GM21619 (cell line): ENCODE data around the gene ALLC.

ENCODE experiments used
- ATAC-seq: cut with Tn5 transposase; IDR thresholded peaks from one replicate; pipeline ENCODE4 v1.9.1; 2021; ENCODE audit not compliant: unreplicated experiment

ALLC gene

DNA sequence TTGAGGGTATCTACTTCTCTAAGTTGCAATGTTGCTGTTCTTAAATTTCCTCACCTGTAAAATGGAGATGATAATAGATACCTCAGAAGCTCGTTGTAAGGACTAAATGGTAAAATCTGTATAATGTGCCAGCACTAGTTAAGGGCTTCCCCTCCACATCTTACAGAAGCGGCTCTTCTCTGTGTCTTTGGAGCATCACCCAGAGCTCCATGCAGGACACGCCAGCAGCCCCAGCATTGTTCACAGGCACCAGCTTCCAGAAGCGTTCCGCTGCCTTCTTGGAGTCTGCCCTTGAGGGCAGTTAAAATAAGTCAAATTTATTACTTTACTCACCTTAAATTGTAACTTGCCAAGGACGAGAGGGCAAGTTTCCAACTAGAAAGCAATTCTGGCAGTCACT lies 51.2 kb downstream of the ALLC start:
- ATAC-seq, result no peak

DNA sequence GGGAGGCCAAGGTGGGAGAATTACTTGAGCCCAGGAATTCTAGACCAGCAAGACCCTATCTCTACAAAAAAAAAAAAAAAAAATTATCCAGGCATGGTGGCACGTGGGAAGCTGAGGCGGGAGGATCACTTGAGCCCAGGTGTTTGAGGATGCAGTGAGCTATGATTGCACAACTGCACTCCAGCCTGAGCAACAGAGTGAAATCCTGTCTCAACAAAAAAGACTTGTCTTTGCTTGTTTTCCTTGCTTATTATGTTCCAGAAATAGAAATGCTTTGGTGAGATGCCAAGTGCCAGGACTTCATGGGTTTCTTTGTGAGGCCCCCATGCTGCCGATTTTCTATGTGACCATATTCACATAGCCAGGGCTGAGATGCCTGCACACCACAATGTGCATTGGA lies 54.4 kb downstream of the ALLC start:
- ATAC-seq, result no peak

DNA sequence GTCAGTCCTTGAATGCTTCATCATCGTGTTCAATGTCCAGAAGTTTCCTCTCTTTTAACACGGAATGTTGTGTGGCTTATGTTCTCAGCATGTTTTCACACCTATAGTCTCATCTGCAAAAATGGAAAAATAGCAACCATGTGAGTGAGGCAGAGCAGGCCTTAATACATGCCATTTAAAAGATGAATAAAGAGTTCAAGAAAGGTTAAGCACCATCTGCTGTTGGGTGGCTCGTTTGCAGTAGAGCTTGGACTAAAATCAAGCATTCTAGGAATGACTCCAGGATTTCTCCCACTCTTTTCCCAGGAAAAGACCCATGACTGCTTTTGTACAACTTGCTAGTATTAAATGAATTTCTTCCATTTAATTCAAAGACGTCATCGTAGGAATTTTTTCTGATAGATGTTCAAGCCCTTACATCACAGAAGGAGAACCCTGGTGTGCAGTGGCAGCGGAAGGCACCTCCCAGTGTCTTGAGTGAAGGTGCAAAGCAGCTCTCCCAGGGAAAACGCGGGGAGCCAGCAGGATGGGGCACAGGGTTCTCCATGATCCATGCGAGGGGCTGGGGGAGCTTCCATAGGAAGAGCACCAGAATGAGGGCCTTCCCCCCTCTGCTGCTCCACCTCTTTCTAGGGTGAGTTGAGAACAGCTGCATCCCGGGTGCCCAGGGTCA lies 55.0 kb downstream of the ALLC start:
- ATAC-seq, result no peak

DNA sequence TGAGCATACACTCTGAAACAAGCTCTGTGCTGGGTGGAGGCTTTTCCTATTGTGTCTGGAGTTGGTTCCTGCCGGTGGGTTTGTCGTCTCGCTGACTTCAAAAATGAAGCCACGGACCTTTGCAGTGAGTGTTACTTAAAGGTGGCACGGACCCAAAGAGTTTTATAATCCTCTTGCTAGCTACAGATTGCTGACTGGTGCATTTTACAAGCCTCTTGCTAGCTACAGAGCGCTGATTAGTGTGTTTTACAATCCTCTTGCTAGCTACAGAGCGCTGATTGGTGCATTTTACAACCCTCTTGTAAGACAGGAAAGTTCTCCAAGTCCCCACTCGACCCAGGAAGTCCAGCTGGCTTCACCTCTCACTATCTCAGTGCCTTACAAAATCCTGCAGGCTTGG lies 60.7 kb downstream of the ALLC start:
- no peak for ATAC-seq

DNA sequence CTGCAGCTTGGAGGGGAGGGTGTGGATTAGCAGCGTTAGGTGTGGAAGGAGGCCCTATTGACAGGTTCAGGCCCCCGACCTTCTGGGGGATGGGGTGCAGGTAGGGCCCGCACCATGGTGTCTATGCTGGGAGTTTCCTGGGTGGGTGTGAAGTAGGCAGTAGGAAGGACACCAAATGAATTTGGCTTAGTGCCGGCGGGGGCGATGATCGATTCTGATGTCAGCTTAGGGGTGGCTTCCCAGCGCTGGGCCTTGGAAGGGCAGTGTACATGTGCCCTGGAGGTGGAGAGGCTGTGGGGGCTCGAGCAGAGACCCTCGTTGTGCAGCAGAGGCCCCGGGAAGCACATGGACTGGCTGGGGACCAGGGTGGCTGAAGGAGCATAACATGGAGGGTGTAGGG lies 67.0 kb downstream of the ALLC start:
- no peak for ATAC-seq

DNA sequence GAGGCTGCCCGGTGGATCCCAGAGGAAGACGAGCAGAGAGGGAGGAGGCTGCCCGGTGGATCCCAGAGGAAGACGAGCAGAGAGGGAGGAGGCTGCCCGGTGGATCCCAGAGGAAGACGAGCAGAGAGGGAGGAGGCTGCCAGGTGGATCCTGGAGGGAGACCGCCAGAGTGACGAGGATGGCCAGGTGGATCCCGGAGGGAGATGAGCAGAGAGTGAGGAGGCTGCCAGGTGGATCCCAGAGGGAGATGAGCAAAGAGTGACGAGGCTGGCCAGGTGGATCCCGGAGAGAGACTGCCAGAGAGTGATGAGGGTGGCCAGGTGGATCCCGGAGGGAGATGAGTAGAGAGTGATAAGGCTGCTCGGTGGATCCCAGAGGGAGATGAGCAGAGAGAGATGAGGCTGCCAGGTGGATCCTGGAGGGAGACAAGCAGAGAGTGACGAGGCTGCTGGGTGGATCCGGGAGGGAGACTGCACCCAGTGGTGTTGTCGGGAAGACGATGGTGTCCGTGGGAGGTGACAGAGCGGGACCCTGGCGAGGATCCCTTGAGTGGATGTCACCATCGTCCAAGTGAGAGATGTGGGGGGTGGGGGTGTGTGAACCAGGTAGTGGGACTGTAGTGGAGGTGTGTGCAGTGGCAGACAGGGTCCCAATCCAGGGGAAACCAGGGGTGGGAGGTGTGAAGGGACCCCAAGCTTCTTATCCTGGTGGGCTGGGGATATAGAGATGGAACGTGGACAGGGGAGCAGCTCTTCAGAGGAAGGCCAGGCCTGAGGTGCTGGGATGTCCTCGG lies 67.7 kb downstream of the ALLC start:
- no peak for ATAC-seq

DNA sequence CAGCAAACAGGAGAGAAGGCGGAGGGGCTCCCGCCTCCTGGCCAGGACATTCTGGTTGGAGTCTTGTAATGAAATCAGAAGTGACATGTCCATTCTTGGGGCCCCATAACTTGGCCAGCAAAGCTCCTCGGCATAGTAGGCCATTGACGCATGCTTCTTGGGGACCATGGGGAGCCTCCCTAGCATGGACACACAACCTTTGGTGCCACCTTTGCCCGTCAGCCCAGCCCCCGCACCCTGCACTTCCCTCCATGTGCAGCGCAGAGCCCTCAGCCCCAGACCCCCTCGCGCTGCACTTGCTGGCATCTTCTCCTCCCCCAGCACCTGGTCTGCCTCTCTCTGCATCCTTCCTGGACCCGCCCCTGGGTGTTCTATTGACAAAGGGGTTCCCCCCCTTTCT lies 68.5 kb downstream of the ALLC start:
- ATAC-seq, result no peak

DNA sequence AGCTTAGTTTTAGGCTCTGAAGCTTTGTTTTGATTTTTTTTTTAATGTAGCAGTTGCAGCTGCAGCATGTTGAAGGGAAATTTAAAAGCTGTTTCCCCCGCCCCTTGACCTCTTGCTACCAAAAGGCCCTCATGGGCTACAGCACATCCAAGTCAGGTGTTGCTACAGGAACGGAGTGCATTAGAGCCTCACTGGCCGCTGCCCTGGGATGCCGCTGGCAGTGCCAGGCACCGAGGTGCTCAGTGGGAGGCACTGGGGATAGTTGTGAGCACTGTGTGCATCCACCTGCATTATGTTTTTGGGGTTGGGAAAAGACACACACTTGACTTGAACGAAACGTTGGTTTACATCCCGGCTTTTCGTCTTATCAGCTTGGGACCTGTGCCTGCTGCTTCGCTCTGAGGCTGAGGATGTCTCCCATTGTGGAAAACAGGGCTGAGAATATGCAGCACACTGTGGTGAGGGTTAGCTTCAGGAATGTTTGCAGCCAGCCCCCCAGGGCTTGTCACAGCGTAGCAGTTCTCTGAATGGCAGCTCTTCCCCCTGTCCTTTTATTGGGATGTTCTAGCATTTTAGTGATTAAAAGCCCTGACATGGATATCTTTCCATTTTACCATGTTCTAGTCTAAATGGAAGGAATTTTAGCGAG lies 69.5 kb downstream of the ALLC start:
- no peak for ATAC-seq

DNA sequence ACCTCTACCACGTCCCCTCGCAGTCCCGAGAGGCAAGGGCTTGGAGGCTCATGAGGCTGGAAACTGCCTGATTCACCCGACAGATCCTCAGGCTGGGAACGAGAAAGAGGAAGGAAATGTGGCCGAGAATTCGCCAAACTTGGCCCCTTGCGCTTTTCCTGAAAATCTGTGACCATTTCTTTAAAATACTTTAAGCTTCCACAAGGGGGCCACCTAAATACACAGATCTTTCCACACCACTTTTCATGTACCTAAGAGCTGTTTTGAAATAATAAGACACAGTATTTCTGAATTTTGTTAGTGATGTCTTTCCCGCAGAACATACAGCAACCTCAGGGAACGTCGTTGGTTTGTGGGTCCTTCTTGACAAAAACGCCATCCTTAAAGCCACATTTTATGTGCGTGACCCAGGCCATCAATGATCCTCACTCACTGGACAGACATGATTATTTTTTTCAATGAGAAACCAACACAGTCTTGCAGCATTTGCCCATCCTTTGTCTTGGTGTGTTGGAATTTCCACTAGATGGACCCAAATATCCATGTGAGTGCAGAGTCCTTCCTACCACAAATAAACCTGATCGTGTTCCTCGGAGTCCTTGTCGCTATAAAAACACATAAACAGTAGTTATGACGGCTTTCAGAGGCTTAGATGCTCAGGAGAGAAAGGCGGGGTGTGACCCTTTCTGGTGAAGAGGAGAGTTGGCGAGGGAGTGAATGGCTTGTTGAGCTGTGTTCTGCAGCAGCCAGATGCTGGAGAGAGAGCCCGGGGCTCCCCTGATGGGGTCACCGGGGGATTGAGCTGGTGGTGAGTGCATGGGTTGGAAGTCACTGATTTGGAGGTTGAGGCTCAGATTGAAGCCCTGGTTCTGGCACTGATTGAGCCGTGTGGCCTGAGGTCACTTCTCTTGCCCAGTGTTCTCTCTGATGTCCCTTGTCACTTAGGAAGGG lies 70.4 kb downstream of the ALLC start:
- no peak for ATAC-seq

DNA sequence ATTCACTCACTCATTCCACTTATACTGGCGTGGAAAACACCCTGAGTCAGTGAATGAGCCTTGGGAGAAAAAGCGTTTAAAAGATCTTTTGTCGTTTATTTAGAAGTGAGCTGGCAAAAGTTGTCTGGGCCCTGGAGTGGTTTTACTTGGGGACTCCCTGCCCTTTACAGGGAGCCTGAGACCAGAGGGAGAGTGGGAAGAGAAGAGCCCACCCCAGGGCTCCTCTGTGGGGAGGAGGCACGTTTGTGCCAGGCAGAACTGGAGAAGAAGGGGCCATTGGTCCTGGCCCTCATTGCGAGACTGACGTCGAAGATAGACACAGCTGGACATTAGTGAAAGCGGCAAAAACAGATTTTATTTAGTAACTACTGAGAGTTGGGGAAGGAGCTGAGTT lies 71.1 kb downstream of the ALLC start:
- no peak for ATAC-seq

DNA sequence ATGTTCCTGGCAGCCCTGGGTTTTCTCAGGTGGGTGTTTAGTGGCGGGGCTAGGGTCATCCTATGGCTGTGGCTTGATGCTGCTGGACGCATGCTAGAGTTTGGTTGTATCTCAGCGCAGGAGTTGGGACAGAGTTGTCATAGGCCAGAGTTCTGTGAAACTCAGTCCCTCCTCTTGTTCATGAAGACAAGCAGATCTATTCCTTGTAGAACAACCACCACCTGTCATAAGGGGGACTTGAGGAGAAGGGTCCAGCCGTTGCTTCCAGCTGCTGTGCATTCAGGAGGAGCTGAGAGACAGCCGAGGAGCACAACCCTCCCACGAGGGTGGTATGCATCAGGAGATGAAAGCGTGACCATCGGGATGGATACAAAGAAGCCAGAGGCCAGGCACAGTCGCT lies 71.8 kb downstream of the ALLC start:
- no peak for ATAC-seq

DNA sequence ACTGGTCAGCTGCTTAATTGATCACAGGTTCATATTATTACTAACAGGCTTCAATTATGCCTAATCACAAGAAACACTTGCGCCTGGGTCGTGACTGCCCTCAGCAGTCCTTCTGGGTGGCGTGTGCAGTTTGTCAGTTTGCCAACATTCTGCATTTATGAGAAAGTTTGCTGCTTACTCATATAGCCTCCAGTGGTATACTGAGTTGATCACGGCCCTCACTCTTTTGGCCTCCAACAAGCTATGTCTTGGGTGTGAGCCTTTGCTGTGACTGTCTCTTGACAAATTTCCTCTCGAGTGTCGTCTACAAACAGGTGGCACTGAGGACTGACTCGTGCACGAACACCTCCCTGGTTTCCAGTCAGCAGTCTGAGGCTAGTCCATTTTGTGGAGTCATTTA lies 72.6 kb downstream of the ALLC start:
- no peak for ATAC-seq

DNA sequence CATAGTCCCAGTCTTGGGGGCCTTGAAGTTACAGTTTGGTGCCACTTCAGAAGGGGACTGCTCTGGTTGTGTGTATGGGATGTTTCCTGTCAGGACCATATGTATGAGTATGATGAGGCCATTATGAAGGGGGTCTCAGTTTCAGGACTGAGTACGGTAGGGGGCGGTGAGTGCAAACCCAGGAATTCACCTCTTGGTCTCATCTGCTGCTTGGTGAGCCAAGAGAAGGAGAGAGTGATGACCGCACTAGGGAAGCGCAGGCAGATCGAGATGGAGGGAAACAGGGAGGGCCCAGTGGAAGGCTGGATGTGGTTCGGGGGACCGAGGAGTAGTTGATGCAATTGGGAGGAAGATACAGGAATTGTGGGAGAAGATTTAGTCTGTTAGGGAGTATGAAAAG lies 73.8 kb downstream of the ALLC start:
- no peak for ATAC-seq

DNA sequence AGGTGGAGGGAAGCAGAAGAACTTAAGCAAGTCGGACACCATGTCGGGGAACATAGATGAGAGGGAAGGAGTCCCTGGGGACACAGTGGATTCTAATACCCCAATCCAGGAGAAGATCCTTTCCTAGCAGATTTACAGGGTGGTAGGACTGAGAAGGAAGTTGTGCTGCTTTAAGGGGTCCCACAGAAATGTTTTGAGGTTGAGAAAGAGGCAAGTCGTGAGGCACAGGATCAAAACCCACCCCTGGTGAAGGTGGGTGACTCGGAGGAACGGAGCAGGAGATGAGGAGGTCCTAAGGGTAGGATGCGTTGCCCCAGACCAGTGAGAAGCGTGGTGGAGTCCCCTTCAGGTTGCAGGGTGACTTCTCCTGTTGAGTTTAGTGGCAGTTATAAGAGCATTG lies 78.1 kb downstream of the ALLC start:
- no peak for ATAC-seq

DNA sequence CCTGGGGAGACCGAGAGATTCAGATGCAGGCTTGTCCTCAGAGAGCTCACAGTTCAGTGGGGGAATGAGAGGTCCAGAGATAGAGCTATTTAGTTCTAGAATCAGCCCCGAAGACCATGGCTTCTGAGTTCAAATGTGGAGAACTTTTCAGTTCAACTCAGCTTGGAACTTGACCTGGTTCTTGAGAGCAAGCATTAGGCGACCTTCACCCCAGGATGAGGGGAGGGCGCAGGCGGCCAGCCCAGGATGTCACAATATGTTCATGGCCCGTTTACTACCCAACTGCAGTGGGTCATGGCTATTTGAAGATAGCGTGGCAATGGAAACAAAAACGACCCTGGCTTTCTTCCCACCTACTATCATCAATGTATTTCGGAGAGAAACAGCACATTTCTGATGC lies 79.1 kb downstream of the ALLC start:
- ATAC-seq, result no peak

DNA sequence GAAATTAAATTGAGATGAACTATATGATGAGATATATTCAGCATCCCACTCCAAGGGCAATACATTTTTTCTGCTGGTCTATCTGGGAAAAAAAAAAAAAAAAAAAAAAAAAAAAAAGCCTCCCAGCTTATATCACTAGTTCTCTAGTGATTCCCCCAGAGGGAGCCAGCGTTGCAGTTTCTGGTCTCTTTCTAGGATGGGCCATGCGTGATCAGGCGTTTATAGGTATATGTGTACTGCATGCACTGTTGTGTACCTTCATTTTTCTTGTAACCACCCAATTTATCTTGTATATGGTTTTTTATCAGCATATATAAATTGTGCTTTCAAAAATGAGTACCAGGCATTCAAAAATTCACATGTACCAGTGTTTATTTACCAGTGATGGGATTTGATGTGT lies 80.5 kb downstream of the ALLC start:
- no peak for ATAC-seq

DNA sequence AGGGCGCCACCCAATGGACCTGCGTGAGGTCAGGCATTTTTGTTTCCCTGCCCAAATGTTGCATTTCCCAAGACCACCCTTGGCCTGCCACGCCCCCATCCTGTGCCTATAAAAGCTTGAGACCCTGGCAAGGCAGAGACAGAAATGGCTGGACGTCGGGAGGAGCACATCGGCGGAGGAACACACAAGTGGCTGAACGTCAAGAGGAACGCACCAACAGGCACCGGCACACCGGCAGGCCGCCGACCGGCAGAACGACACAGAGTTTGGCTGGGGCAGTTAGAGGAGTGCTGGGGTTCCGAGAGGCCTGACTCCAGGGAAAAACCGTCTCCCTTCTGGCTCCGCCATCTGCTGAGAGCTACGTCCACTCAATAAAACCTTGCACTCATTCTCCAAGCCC lies 81.3 kb downstream of the ALLC start:
- ATAC-seq, result no peak

DNA sequence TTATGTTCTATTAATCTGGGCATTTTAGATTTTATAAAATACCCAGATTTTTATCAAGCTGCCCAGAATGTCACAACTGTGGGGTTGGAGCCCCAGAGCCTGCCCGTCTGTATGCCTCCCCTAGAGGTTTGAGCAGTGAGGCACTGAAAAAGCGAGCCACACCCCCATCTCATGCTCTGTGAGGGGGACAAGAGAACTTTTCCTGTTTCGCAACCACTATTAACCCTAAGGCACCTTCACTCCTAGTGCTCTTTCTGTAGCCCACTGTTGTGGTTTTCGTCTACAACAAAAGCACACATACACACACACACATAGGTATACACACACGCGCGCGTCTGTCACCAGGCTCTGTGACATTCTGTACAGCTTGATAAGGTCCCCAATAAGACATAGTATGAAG lies 83.4 kb downstream of the ALLC start:
- ATAC-seq, result no peak

DNA sequence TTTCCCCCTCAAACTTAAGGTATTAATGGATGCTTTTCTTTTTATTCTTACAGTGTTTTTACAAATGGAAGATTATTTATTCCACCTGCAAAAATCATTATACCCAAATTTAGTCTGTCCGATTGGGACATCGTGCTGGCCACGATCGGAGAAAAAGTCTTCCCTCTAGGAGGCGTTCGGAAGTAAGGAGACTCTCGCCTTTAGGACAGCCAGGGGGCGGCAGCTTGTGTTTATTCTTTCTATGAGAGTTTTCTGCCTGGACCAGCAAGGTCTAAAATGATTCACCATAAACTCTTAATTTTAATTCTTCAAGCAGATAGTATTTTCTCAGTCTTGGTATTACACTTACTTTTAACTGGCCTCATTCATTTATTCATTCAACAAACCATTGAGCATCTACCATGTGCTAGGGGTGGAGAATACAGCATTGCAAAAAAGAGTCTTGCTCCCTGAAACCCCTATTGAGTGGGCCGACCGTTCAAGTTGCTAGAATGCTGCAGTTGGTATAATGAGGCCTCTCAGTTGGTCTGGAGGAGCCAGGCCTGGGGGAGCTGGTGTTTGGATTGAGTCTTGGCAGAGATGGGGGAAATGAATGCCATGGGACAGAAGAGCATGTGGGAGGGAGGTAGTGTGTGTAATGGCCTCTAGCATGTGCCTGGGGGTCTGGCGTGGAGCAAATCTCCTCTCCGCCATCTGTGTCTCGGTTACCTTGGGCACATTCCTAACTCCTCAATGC lies 84.0 kb downstream of the ALLC start:
- no peak for ATAC-seq

DNA sequence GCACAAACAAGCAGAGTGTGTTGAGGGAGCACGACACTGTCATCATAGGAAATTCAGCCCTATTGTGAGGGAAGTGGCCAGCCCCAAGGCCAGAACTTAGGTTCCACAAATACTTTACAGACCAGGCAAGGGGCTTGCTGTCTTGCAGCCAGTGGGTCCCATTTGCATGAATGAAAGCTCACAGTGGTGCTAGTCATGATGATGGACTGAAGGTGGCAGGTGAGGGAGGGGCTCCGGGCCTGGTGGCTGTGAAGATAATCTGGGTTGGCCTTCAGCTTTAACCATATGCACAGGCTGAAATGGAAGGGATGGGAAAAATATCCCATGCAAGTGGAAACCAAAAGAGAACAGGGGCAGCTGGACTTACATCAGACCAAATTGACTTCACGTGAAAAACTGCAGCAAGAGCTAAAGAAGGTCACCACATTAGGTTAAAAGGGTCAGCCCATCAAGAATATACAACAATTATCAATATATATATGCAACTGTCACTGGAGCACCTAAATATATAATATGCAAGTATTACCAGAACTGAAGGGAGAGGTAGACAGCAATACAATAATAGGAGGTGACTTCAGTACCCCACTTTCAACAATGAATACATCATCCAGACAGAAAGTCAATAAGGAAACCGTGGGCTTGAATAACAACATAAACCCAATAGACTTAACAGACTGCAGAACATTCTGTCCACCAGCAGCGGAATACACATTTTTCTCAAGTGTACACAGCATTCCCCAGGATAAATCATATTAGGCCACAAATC lies 84.9 kb downstream of the ALLC start:
- no peak for ATAC-seq
